ENCODE measurements around the gene GOLGA3. TPM values are rescaled to one million over a fixed set of nuclear protein-coding genes. Genes with fewer than 3 reads are reported as not detected.

Gene GOLGA3
- total RNA-seq, 1 experiment from 2014 or later, result 86.9 TPM

- Histone ChIP-seq H3F3A (ENCODE audit: low read length, unreplicated experiment) (no peaks in the 10 kb centered on the region), H3K79me2 (ENCODE audit: low read length) (no peaks in the 10 kb centered on the region), H3K36me3 (ENCODE audit: low read depth, low read length) (peaks cover 53% of the 10 kb centered on the region), H3K9me3 (ENCODE audit: low read length) (no peaks in the 10 kb centered on the region), H3K4me3 (ENCODE audit: low read length) (no peak overlapping the region), H2AFZ (ENCODE audit: low read length) (no peak overlapping the region), H3K27me3 (ENCODE audit: low read length) (no peaks in the 10 kb centered on the region), H4K20me1 (ENCODE audit: low read length) (no peaks in the 10 kb centered on the region), H3K9ac (ENCODE audit: low read length) (no peak overlapping the region), H3K4me1 (ENCODE audit: insufficient read depth, low read length) (no peaks in the 10 kb centered on the region), H3K9me2 (replicated peaks; ENCODE audit: low read length) (no peaks in the 10 kb centered on the region), H3K4me2 (ENCODE audit: low read length) (no peak overlapping the region), H3K27ac (ENCODE audit: low read length) (no peak overlapping the region)
- intact Hi-C loops (cut with micrococcal nuclease), result no loop called here
- BruUV-seq (replicated peaks), result no TSS peak
- TF ChIP-seq EZH2phosphoT487 (IDR thresholded peaks at IDR 0.05; ENCODE audit: borderline replicate concordance, low read length) (no peak), EZH2 (IDR thresholded peaks at IDR 0.05; ENCODE audit: low read length, unreplicated experiment) (no peak)
- ChIA-PET CTCF (no interaction called here), POLR2A (ENCODE audit: unreplicated experiment) (no interaction called here)
- ATAC-seq (no peak), DNase-seq (no peak)
These were observed 46.7 kb downstream of the GOLGA3 start for GRCh38 chr12:132781938-132782337.

- no peaks in the 10 kb centered on the region for H4K20me1 ChIP-seq (ENCODE audit: low read length)
- no peaks in the 10 kb centered on the region for H3K9me3 ChIP-seq (ENCODE audit: low read length)
- H3K9me2 ChIP-seq (replicated peaks; ENCODE audit: low read length), result no peaks in the 10 kb centered on the region
- H3K27ac ChIP-seq (ENCODE audit: low read length), result no peak overlapping the region
- DNase-seq (no peak), ATAC-seq (no peak)
- H3K79me2 ChIP-seq (ENCODE audit: low read length), result no peaks in the 10 kb centered on the region
- H3K27me3 ChIP-seq (ENCODE audit: low read length), result no peaks in the 10 kb centered on the region
- no peak overlapping the region for H3K9ac ChIP-seq (ENCODE audit: low read length)
- ChIA-PET CTCF (no interaction called here), POLR2A (ENCODE audit: unreplicated experiment) (no interaction called here)
- H3K4me3 ChIP-seq (ENCODE audit: low read length), result no peak overlapping the region
- H2AFZ ChIP-seq (ENCODE audit: low read length), result no peak overlapping the region
- intact Hi-C loops (cut with micrococcal nuclease), result no loop called here
- BruUV-seq (replicated peaks), result no TSS peak
- H3K4me2 ChIP-seq (ENCODE audit: low read length), result no peak overlapping the region
- peaks cover 62% of the 10 kb centered on the region for H3K36me3 ChIP-seq (ENCODE audit: low read depth, low read length)
- no peaks in the 10 kb centered on the region for H3F3A ChIP-seq (ENCODE audit: low read length, unreplicated experiment)
- no peaks in the 10 kb centered on the region for H3K4me1 ChIP-seq (ENCODE audit: insufficient read depth, low read length)
- no peak for TF ChIP-seq EZH2 (IDR thresholded peaks at IDR 0.05; ENCODE audit: low read length, unreplicated experiment)
- TF ChIP-seq CTCF (conservative IDR thresholded peaks at IDR 0.05; ENCODE audit: low read depth, low read length), result no peak
- TF ChIP-seq EZH2phosphoT487 (IDR thresholded peaks at IDR 0.05; ENCODE audit: borderline replicate concordance, low read length), result no peak
These were observed 48.8 kb downstream of the GOLGA3 start for GRCh38 chr12:132779781-132780353.

- no peak for DNase-seq
- Histone ChIP-seq H3K9ac (ENCODE audit: low read length) (no peak overlapping the region), H3K27me3 (ENCODE audit: low read length) (no peaks in the 10 kb centered on the region), H3K4me1 (ENCODE audit: insufficient read depth, low read length) (no peaks in the 10 kb centered on the region), H4K20me1 (ENCODE audit: low read length) (no peaks in the 10 kb centered on the region), H3F3A (ENCODE audit: low read length, unreplicated experiment) (no peaks in the 10 kb centered on the region), H3K9me3 (ENCODE audit: low read length) (no peaks in the 10 kb centered on the region), H3K27ac (ENCODE audit: low read length) (no peak overlapping the region), H3K9me2 (replicated peaks; ENCODE audit: low read length) (no peaks in the 10 kb centered on the region), H3K4me3 (ENCODE audit: low read length) (no peak overlapping the region), H3K36me3 (ENCODE audit: low read depth, low read length) (peaks cover 59% of the 10 kb centered on the region), H2AFZ (ENCODE audit: low read length) (no peak overlapping the region), H3K4me2 (ENCODE audit: low read length) (no peak overlapping the region), H3K79me2 (ENCODE audit: low read length) (no peaks in the 10 kb centered on the region)
- CTCF ChIA-PET, result no interaction called here
- intact Hi-C loops (cut with micrococcal nuclease), result no loop called here
- ATAC-seq, result no peak
- TF ChIP-seq EZH2phosphoT487 (IDR thresholded peaks at IDR 0.05; ENCODE audit: borderline replicate concordance, low read length) (no peak), EZH2 (IDR thresholded peaks at IDR 0.05; ENCODE audit: low read length, unreplicated experiment) (no peak), CTCF (conservative IDR thresholded peaks at IDR 0.05; ENCODE audit: low read depth, low read length) (no peak)
- BruUV-seq (replicated peaks), result no TSS peak
- POLR2A ChIA-PET (ENCODE audit: unreplicated experiment), result no interaction called here
These were observed 51.1 kb downstream of the GOLGA3 start for GRCh38 chr12:132777614-132778013.
